K562 (cell line): ENCODE results near the gene TARBP2. TPM values are rescaled to one million over a fixed set of nuclear protein-coding genes. Genes with fewer than 3 reads are reported as not detected.
A peak's percentile ranks its signal among the peaks of the same experiment; 100 is the strongest.

ENCODE experiments used
- ARHGAP35 ChIP-seq: fragments of 450-650 bp; IDR thresholded peaks from 2 replicates; pipeline ENCODE4 v1.6.1; 2018; ENCODE audit not compliant: partially characterized antibody
- CBFA2T2 ChIP-seq: fragments of 450-650 bp; conservative IDR thresholded peaks from 2 replicates; pipeline ENCODE4 v1.6.1; 2017; ENCODE audit warnings: mild to moderate bottlenecking
- CUX1 ChIP-seq: fragments of 200-800 bp; sonication (Bioruptor generic); IDR thresholded peaks from 2 replicates; pipeline ENCODE4 v1.6.1; 2016; ENCODE audit warnings: missing genetic modification characterization, missing compliant biosample characterization
- GTF2A2 ChIP-seq: IDR thresholded peaks from 2 replicates; pipeline ENCODE4 v1.6.1; 2016; ENCODE audit warnings: mild to moderate bottlenecking, missing genetic modification characterization, missing compliant biosample characterization
- HEY1 ChIP-seq: fragments of 250-450 bp; sonication (Bioruptor Pico); IDR thresholded peaks from 2 replicates; pipeline ENCODE4 v1.5.0; 2020; ENCODE audit warnings: mild to moderate bottlenecking, moderate library complexity, borderline replicate concordance
- LARP7 ChIP-seq: fragments of 450-650 bp; IDR thresholded peaks from 2 replicates; pipeline ENCODE4 v1.6.1; 2016
- MEF2D ChIP-seq: conservative IDR thresholded peaks from 2 replicates; pipeline ENCODE4 v1.6.1; 2016; ENCODE audit warnings: low read depth, missing genetic modification characterization, missing compliant biosample characterization
- MTF1 ChIP-seq: fragments of 250-450 bp; sonication (Bioruptor Pico); IDR thresholded peaks from 2 replicates; pipeline ENCODE4 v1.9.0; 2021; ENCODE audit warnings: moderate library complexity, mild to moderate bottlenecking, inconsistent platforms, borderline replicate concordance
- MYBL2 ChIP-seq, 2 experiments: fragments of 450-650 bp in 1 of 2; sonication (generic) in 1 of 2; formaldehyde crosslinking in 1 of 2; IDR thresholded peaks; 2 replicates each; pipeline versions ENCODE4 v1.6.1 to v1.8.1; 2017 to 2022; ENCODE audit warnings: borderline replicate concordance in 1 of 2, inconsistent platforms in 1 of 2, low read depth in 1 of 2, mild to moderate bottlenecking in 1 of 2, missing genetic modification reagents in 1 of 2, moderate library complexity in 1 of 2
- PHB ChIP-seq: fragments of 250-450 bp; sonication (Bioruptor Pico); IDR thresholded peaks from 2 replicates; pipeline ENCODE4 v1.5.0; 2021
- RBM34 ChIP-seq: fragments of 200-400 bp; formaldehyde crosslinking; IDR thresholded peaks from 2 replicates; pipeline ENCODE4 v1.6.1; 2018; ENCODE audit warnings: low read length, borderline replicate concordance; ENCODE audit not compliant: insufficient read depth
- SMAD2 ChIP-seq: fragments of 150-350 bp; IDR thresholded peaks from 2 replicates; pipeline ENCODE4 v1.6.1; 2014; ENCODE audit warnings: low read depth, mild to moderate bottlenecking, low read length
- ZNF12 ChIP-seq: sonication (generic); formaldehyde crosslinking; IDR thresholded peaks from 2 replicates; pipeline ENCODE4 v1.4.0; 2020; ENCODE audit warnings: mild to moderate bottlenecking, missing genetic modification reagents
- ZNF212 ChIP-seq: fragments of 450-650 bp; formaldehyde crosslinking; IDR thresholded peaks from 2 replicates; pipeline ENCODE4 v1.4.0; 2020; ENCODE audit warnings: mild to moderate bottlenecking
- ZNF347 ChIP-seq: fragments of 450-650 bp; formaldehyde crosslinking; IDR thresholded peaks from 2 replicates; pipeline ENCODE4 v1.4.0; 2020; ENCODE audit warnings: low read depth, mild to moderate bottlenecking, moderate library complexity
- ZNF696 ChIP-seq: fragments of 250-450 bp; sonication (Bioruptor Pico); conservative IDR thresholded peaks from 2 replicates; pipeline ENCODE4 v1.4.0; 2020; ENCODE audit warnings: mild to moderate bottlenecking, moderate library complexity
- ZNF717 ChIP-seq: fragments of 250-450 bp; sonication (Bioruptor Pico); IDR thresholded peaks from 2 replicates; pipeline ENCODE4 v1.5.0; 2021
- polyA plus RNA-seq, 8 experiments: library from polyadenylated mRNA; depleted of rRNA in 4 of 8; stranded (reverse) in 5 of 8; unstranded in 3 of 8; fragments of >200 nt; fragmentation: Nextera tagmentation in 2 of 8; fragmentation: Illumina TruSeq in 1 of 8; extraction: Ambion mirVana in 2 of 8; extraction: Trizol in 1 of 8; gene quantifications; 2 replicates each; pipeline versions ENCODE4 v1.2.1 to v1.2.3, GENCODE V29; 2011 to 2014; ENCODE audit warnings: inconsistent platforms in 1 of 8, missing spikeins in 1 of 8
- total RNA-seq, 7 experiments: library from RNA; depleted of rRNA in 6 of 7; stranded (reverse); fragments of >200 nt in 6 of 7; fragmentation: Illumina TruSeq in 2 of 7; extraction: Trizol in 2 of 7; gene quantifications; 2 replicates each; pipeline versions ENCODE4 v1.2.1 to v1.2.3, GENCODE V29; 2011 to 2021; ENCODE audit warnings: low replicate concordance in 1 of 7
- TF ChIP-seq, protein P1 (sequence below): fragments of 450-650 bp; IDR thresholded peaks from 2 replicates; pipeline ENCODE4 v1.7.0; 2016; ENCODE audit warnings: borderline replicate concordance
- TF ChIP-seq, protein P2 (sequence below): fragments of 250-450 bp; sonication (Bioruptor Pico); IDR thresholded peaks from 2 replicates; pipeline ENCODE4 v1.5.0; 2022; ENCODE audit warnings: mild to moderate bottlenecking

Gene TARBP2
- total and polyA plus RNA-seq, 9 of the 15 experiments (the other 6 are each of a cell fraction or from before 2014, with no cell fraction given) = 5.6 to 69.0 (median 44.6) TPM

- TF ChIP-seq, protein P1, sequence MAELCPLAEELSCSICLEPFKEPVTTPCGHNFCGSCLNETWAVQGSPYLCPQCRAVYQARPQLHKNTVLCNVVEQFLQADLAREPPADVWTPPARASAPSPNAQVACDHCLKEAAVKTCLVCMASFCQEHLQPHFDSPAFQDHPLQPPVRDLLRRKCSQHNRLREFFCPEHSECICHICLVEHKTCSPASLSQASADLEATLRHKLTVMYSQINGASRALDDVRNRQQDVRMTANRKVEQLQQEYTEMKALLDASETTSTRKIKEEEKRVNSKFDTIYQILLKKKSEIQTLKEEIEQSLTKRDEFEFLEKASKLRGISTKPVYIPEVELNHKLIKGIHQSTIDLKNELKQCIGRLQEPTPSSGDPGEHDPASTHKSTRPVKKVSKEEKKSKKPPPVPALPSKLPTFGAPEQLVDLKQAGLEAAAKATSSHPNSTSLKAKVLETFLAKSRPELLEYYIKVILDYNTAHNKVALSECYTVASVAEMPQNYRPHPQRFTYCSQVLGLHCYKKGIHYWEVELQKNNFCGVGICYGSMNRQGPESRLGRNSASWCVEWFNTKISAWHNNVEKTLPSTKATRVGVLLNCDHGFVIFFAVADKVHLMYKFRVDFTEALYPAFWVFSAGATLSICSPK = no peak
- TF ChIP-seq ZNF212 (CRISPR knock-in tag) = 0 out of 2 replicates have a peak, but pooled peaks have one; percentile 76
- no peak for TF ChIP-seq ZNF696 (CRISPR knock-in tag)
- 0 out of 2 replicates have a peak, but pooled peaks have one; percentile 29 for TF ChIP-seq ZNF347 (CRISPR knock-in tag)
- no peak for TF ChIP-seq ARHGAP35
- TF ChIP-seq, protein P2, sequence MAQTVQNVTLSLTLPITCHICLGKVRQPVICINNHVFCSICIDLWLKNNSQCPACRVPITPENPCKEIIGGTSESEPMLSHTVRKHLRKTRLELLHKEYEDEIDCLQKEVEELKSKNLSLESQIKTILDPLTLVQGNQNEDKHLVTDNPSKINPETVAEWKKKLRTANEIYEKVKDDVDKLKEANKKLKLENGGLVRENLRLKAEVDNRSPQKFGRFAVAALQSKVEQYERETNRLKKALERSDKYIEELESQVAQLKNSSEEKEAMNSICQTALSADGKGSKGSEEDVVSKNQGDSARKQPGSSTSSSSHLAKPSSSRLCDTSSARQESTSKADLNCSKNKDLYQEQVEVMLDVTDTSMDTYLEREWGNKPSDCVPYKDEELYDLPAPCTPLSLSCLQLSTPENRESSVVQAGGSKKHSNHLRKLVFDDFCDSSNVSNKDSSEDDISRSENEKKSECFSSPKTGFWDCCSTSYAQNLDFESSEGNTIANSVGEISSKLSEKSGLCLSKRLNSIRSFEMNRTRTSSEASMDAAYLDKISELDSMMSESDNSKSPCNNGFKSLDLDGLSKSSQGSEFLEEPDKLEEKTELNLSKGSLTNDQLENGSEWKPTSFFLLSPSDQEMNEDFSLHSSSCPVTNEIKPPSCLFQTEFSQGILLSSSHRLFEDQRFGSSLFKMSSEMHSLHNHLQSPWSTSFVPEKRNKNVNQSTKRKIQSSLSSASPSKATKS (CRISPR knock-in tag) = no peak
- no peak for TF ChIP-seq MYBL2 (IDR thresholded peaks at IDR 0.05; ENCODE audit: low read depth)
- TF ChIP-seq MYBL2 (CRISPR knock-in tag; IDR thresholded peaks at IDR 0.05; ENCODE audit: borderline replicate concordance) = no peak
- TF ChIP-seq GTF2A2 (tag) = 0 out of 2 replicates have a peak, but pooled peaks have one; percentile 42
- no peak; the same call in 1 of the 2 replicates for TF ChIP-seq MTF1 (CRISPR knock-in tag)
- no peak; the same call in 1 of the 2 replicates for TF ChIP-seq CBFA2T2
- TF ChIP-seq RBM34 = no peak
- no peak for TF ChIP-seq HEY1 (CRISPR knock-in tag)
- no peak for TF ChIP-seq LARP7
- no peak for TF ChIP-seq CUX1
- TF ChIP-seq SMAD2 = no peak
- peak; percentile 74 for TF ChIP-seq MEF2D (tag)
- TF ChIP-seq PHB (CRISPR knock-in tag) = no peak
- TF ChIP-seq ZNF717 (CRISPR knock-in tag) = no peak
- TF ChIP-seq ZNF12 (CRISPR knock-in tag) = no peak
These were observed at the start of gene TARBP2 (continued) for GRCh38 chr12:53500776-53501614.
